ENCODE data around the gene BANF2. TPM values are rescaled to one million over a fixed set of nuclear protein-coding genes. Genes with fewer than 3 reads are reported as not detected.

The BANF2 gene
- not detected for total RNA-seq
- not detected for polyA plus RNA-seq
- long read RNA-seq, donor 1 = 0 reads
- long read RNA-seq, donor 2 = 0 reads
- long read RNA-seq, donor 3 = 0 reads

DNA sequence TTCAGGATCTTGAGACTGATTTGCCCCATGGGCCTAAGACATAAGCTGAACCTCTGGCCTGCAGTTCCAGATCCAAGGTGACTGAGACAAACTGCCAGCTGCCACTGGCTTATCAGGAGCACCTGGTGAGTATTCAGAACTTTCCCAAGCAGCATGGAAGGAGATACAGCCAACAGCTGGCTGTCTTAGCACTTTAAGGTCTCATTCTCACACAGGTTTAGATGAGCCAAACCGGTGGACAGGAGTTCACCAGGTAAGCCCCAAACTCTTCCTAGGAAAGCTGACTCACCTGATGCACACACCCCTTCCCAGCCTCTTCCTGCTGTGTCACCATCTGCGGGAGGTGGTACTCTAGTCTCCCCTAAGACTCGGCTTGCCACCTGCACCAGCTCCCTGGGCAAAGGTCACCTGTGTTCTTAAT, at the start of gene BANF2:
Gene BANF2 (plus strand): TSS at position 36 of the 421 bp plus-strand sequence. CDS start 25,060 bp downstream, outside the sequence.
- Histone ChIP-seq H3K36me3 (no peaks in the 10 kb centered on the region), H3K4me3 (no peak within 1 kb of the TSS), H3K4me1 (ENCODE audit: insufficient read depth) (no peaks in the 10 kb centered on the region), H3K9me3 (no peaks in the 10 kb centered on the region), H3K27me3 (no peaks in the 10 kb centered on the region), H3K27ac (no peak within 1 kb of the TSS)
- WGBS, 3 donors = 61 to 71% (median 67%) methylated on average over 3 of the region's 3 CpGs
- intact Hi-C loops (cut with DNase I) = loop anchor here in 1 of 4 donors (5.0 kb wide), 1 partner anchor 72 kb away; no protein-coding TSS in a partner anchor
- TF ChIP-seq EP300 (IDR thresholded peaks at IDR 0.05) (no peak), POLR2A (IDR thresholded peaks at IDR 0.05) (no peak)
- TF ChIP-seq, protein P1, sequence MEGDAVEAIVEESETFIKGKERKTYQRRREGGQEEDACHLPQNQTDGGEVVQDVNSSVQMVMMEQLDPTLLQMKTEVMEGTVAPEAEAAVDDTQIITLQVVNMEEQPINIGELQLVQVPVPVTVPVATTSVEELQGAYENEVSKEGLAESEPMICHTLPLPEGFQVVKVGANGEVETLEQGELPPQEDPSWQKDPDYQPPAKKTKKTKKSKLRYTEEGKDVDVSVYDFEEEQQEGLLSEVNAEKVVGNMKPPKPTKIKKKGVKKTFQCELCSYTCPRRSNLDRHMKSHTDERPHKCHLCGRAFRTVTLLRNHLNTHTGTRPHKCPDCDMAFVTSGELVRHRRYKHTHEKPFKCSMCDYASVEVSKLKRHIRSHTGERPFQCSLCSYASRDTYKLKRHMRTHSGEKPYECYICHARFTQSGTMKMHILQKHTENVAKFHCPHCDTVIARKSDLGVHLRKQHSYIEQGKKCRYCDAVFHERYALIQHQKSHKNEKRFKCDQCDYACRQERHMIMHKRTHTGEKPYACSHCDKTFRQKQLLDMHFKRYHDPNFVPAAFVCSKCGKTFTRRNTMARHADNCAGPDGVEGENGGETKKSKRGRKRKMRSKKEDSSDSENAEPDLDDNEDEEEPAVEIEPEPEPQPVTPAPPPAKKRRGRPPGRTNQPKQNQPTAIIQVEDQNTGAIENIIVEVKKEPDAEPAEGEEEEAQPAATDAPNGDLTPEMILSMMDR (IDR thresholded peaks at IDR 0.05) = no peak
- no peak for DNase-seq

DNA sequence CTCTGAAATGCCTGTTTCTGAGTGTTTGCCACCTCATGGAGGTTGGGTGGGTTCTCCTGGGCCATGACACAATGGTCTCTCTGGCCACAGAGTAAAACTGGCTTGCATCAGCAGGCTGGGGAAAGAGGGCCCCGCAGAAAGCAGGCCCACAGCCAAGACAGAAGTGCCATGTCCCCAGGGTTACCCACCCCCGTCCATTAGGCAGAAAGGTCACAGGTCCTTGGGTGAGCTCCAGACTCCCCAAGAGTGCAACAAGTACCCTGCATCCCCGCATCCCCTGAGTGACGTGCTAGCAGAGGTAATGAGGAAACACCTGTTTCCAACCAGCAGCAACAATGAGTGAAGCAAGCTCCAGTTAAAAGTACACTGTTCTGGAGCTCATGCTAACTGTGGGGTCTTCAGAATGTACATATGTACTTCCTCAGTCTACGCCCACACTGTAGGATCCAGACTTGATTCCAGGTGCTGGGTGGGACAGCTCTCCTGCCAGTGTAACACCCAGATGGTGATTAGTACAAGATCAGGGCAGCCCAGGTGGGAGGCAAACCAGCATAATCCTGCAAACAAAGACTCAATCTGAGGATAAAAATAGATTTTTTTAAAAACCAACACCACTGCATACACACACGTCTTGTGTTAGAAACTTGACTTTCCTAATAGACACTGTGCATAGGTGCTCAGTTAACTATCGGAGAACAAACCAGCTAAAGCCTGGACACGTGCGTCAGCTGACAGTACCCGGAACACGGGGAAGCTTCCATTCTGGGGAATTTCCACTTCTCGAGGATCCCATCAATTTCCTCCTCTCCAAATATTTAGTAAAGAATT, 49.3 kb upstream of the BANF2 start:
- intact Hi-C loops (cut with DNase I) = no loop called here
- H3K4me1 ChIP-seq (ENCODE audit: insufficient read depth) = peaks cover 35% of the 10 kb centered on the region
- no peak overlapping the region for H3K4me3 ChIP-seq
- H3K9me3 ChIP-seq = no peaks in the 10 kb centered on the region
- TF ChIP-seq POLR2A (IDR thresholded peaks at IDR 0.05) = no peak
- TF ChIP-seq, protein P1 (IDR thresholded peaks at IDR 0.05) = no peak
- TF ChIP-seq EP300 (IDR thresholded peaks at IDR 0.05) = no peak
- H3K27ac ChIP-seq = no peak overlapping the region
- no peaks in the 10 kb centered on the region for H3K27me3 ChIP-seq
- WGBS, 3 donors = 67 to 70% (median 68%) methylated on average over 12 of the region's 12 CpGs
- peak in 2 of 5 donors; percentile 31 to 36 for DNase-seq
- no peaks in the 10 kb centered on the region for H3K36me3 ChIP-seq

DNA sequence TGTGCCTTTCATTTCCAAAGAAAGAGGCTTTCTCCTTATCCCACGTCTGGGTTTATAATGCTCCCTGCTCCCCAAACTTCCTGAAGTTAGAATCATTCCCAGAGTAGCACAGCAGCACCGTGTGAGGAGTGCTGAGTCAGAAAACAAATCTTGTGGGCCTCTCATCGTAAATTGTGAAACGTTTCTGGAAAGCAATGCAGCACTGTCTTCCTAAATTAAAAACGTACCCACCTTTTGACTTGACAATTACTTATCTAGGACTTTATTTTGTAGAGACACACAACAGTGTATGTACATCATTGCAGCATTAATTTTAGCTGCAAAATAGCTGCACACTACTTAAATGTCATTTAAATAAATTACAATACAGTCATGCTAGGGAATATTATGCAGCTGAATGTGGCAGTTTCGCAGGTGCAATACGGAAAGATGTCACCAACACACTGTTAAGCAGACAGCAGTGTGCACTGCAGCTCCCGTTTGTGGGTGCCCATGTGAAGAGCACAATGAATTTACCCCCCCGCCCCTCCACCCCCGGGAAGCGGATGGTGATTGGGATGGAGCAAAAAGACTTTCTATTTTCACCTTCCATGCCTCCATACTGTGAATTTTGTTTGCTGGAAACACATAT, 48.5 kb upstream of the BANF2 start:
- Histone ChIP-seq H3K36me3 (no peaks in the 10 kb centered on the region), H3K9me3 (no peaks in the 10 kb centered on the region), H3K27me3 (no peaks in the 10 kb centered on the region), H3K4me1 (ENCODE audit: insufficient read depth) (peaks cover 30% of the 10 kb centered on the region), H3K4me3 (no peak overlapping the region), H3K27ac (no peak overlapping the region)
- intact Hi-C loops (cut with DNase I) = no loop called here
- no peak for DNase-seq
- TF ChIP-seq POLR2A (IDR thresholded peaks at IDR 0.05) (no peak), EP300 (IDR thresholded peaks at IDR 0.05) (no peak)
- TF ChIP-seq, protein P1 (IDR thresholded peaks at IDR 0.05) = no peak
- WGBS, 3 donors = 40 to 42% (median 41%) methylated on average over 11 of the region's 11 CpGs

DNA sequence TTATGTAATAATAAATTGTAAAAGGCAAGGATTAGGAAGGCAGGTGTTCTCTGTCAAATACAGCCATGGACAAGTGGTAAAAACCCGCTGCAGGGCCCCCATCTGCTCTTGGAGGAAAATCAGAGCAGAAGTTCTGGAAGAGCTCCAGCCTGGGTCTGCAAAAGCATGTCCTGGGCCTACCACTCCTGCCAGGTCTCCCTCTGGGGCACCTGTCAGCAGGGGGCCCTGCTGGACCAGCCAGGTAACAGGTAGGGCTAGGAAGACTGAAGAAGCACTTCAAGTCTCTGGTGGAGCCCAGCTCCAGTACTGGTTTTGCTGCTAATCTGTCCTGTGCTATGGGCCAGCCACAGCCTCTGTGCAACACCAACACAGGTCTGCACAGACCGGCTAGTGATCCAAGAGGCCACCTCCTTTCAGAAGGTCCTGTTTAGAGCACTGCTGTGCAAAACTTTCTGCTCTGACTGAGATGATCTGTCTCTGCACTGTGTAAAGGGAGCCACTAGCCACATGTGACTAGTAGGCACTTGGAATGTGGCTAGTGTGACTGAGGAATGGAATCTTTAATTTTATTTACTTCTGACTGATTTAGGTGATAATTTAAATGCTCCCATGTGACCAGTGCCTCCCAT, 47.9 kb upstream of the BANF2 start:
- Histone ChIP-seq H3K27me3 (no peaks in the 10 kb centered on the region), H3K36me3 (no peaks in the 10 kb centered on the region), H3K9me3 (no peaks in the 10 kb centered on the region), H3K27ac (no peak overlapping the region), H3K4me3 (no peak overlapping the region), H3K4me1 (ENCODE audit: insufficient read depth) (peaks cover 23% of the 10 kb centered on the region)
- DNase-seq = peak in 2 of 5 donors; percentile 18 to 30
- WGBS, 3 donors = 50 to 60% (median 51%) methylated on average over 2 of the region's 2 CpGs
- intact Hi-C loops (cut with DNase I) = no loop called here
- TF ChIP-seq EP300 (IDR thresholded peaks at IDR 0.05) = no peak
- TF ChIP-seq POLR2A (IDR thresholded peaks at IDR 0.05) = no peak
- TF ChIP-seq, protein P1 (IDR thresholded peaks at IDR 0.05) = no peak

Data from ovary (tissue), 10 donors.